Right ventricle myocardium superior (tissue), 1 donor: ENCODE data around the gene ABRACL. TPM values are rescaled to one million over a fixed set of nuclear protein-coding genes. Genes with fewer than 3 reads are reported as not detected.

ENCODE experiments used
- total RNA-seq: library from RNA; stranded (reverse); fragmentation: NEBNext Ultra II Directional; extraction: Animal tissue kit (Norgen Biotek cat#: 25700); gene quantifications from one replicate; pipeline ENCODE4 v1.2.1, GENCODE V29; 2021
- donor health status: DM: no; HTN: yes; CAD: no; lungs with severe emphysema.

Gene ABRACL
- total RNA-seq, 1 donor from 2014 or later, result 6.6 TPM

Other genes with a start within 250 kb of the ABRACL start
- 0.70 TPM for gene ECT2L, start 232.7 kb upstream of the ABRACL start, total RNA-seq
- 31.0 TPM for gene REPS1, start 40.5 kb upstream of the ABRACL start, total RNA-seq
- 54.2 TPM for gene HECA, start 106.3 kb downstream of the ABRACL start, total RNA-seq